K562 (cell line): ENCODE data around the gene KLF2. TPM values are rescaled to one million over a fixed set of nuclear protein-coding genes. Genes with fewer than 3 reads are reported as not detected.

ENCODE experiments used
- ATAC-seq: fragments of 200-7000 bp; cut with Tn5 transposase; 3 replicates; pipeline ENCODE4 v1.9.1; 2020; ENCODE audit warnings: moderate library complexity
- BruUV-seq: library from RNA; stranded (reverse); fragments of 400-500 nt; replicated peaks from 2 replicates; lab custom pipeline; 2021; lab: Mats Ljungman, UMichigan
- CTCF ChIA-PET: fragments of 300-600 bp; formaldehyde crosslinking; extraction: SDS; loops from one replicate; lab custom pipeline; 2021; ENCODE audit warnings: low intra/inter-chr PET ratio; lab: Yijun Ruan, JAX
- POLR2A ChIA-PET: fragments of 300-600, 350-650 bp; sonication (Branson Sonifier 250); formaldehyde crosslinking; extraction: SDS; loops from one replicate; lab custom pipeline; 2021; ENCODE audit warnings: antibody characterized with exemption, inconsistent platforms; lab: Yijun Ruan, JAX
- DNase-seq, 4 experiments: peaks; one replicate each; pipeline versions ENCODE4 v3.0.0 to v3.0.0-alpha.2; 2011 to 2018; ENCODE audit warnings: low spot score in 3 of 4, mixed read lengths in 3 of 4; ENCODE audit errors: extremely low read depth in 1 of 4
- FAIRE-seq: peaks from 2 replicates; lab custom pipeline; 2011; peaks lifted over from hg19 to GRCh38; lab: Jason Lieb, UNC
- H2AFZ ChIP-seq: 2 replicates; pipeline ENCODE4 v1.6.0; 2011; ENCODE audit warnings: low read depth, low read length, control low read depth, inconsistent platforms
- H3K27ac ChIP-seq: fragments of 200-600 bp; 3 replicates; pipeline ENCODE4 v1.8.0; 2011; ENCODE audit warnings: low read depth, mild to moderate bottlenecking, control low read depth, inconsistent platforms, low read length, moderate library complexity, mixed read lengths; ENCODE audit errors: extremely low read depth
- H3K27me3 ChIP-seq, 2 experiments: fragments of 300-600 bp in 1 of 2; 2 replicates in 1 of 2; 3 replicates in 1 of 2; pipeline versions ENCODE4 v1.6.0 to v1.8.0; 2011; ENCODE audit warnings: inconsistent platforms in 2 of 2, low read length in 2 of 2, mild to moderate bottlenecking in 1 of 2, mixed read lengths in 1 of 2, moderate library complexity in 1 of 2; ENCODE audit not compliant: control insufficient read depth in 2 of 2, insufficient read depth in 2 of 2
- H3K36me3 ChIP-seq: fragments of 300-600 bp; 3 replicates; pipeline ENCODE4 v1.8.0; 2011; ENCODE audit warnings: mild to moderate bottlenecking, low read length, inconsistent platforms; ENCODE audit not compliant: control insufficient read depth, insufficient read depth
- H3K4me1 ChIP-seq, 2 experiments: fragments of 200-600 bp in 1 of 2; replicated peaks in 1 of 2; 2 replicates in 1 of 2; 3 replicates in 1 of 2; pipeline versions ENCODE4 v1.5.1 to v1.8.0; 2011; ENCODE audit warnings: inconsistent platforms in 2 of 2, low read length in 2 of 2, mild to moderate bottlenecking in 1 of 2, mixed read lengths in 1 of 2, moderate library complexity in 1 of 2; ENCODE audit not compliant: control insufficient read depth in 2 of 2, insufficient read depth in 2 of 2
- H3K4me2 ChIP-seq: 2 replicates; pipeline ENCODE4 v1.6.1; 2011; ENCODE audit warnings: low read length, control low read depth, inconsistent platforms, mixed read lengths; ENCODE audit not compliant: insufficient read depth
- H3K4me3 ChIP-seq: fragments of 200-600 bp; sonication (generic), shearing (Covaris generic); 2 replicates; pipeline ENCODE4 v1.5.1; 2016; ENCODE audit warnings: control low read depth, inconsistent platforms
- H3K79me2 ChIP-seq: fragments of 200-600 bp; 3 replicates; pipeline ENCODE4 v1.8.0; 2011; ENCODE audit warnings: low read length, inconsistent platforms; ENCODE audit not compliant: control insufficient read depth, insufficient read depth
- H3K9ac ChIP-seq, 2 experiments: 2 replicates each; pipeline versions ENCODE4 v1.6.0 to v1.6.1; 2011; ENCODE audit warnings: low read depth in 2 of 2, low read length in 2 of 2, control low read depth in 1 of 2, inconsistent platforms in 1 of 2, mild to moderate bottlenecking in 1 of 2, mixed read lengths in 1 of 2; ENCODE audit not compliant: insufficient read depth in 1 of 2
- H3K9me1 ChIP-seq: one replicate; pipeline ENCODE4 v1.6.0; 2011; ENCODE audit warnings: inconsistent platforms, mild to moderate bottlenecking, low read length, moderate library complexity; ENCODE audit not compliant: control insufficient read depth, insufficient read depth
- H3K9me3 ChIP-seq: replicated peaks from 2 replicates; pipeline ENCODE4 v1.5.1; 2011; ENCODE audit warnings: low read depth, low read length, inconsistent platforms; ENCODE audit not compliant: control insufficient read depth, insufficient read depth
- H4K20me1 ChIP-seq: replicated peaks from 2 replicates; pipeline ENCODE4 v1.6.1; 2011; ENCODE audit warnings: low read length, inconsistent platforms, mixed read lengths; ENCODE audit not compliant: control insufficient read depth, insufficient read depth
- CCAR2 ChIP-seq: fragments of 200-400 bp; formaldehyde crosslinking; IDR thresholded peaks from 2 replicates; pipeline ENCODE4 v1.6.1; 2017; ENCODE audit warnings: mild to moderate bottlenecking, low read depth, low read length
- CEBPB ChIP-seq: fragments of 450-650 bp; IDR thresholded peaks from 2 replicates; pipeline ENCODE4 v1.6.1; 2016; ENCODE audit warnings: missing genetic modification characterization, missing compliant biosample characterization
- CEBPG ChIP-seq, 3 experiments: fragments of 200-800 bp in 1 of 3; sonication (Bioruptor generic) in 1 of 3; sonication (generic) in 1 of 3; formaldehyde crosslinking in 1 of 3; IDR thresholded peaks in 2 of 3; conservative IDR thresholded peaks in 1 of 3; 2 replicates each; pipeline versions ENCODE4 v1.6.1 to v1.8.0; 2016 to 2022; ENCODE audit warnings: missing compliant biosample characterization in 2 of 3, missing genetic modification characterization in 2 of 3, mild to moderate bottlenecking in 1 of 3, missing genetic modification reagents in 1 of 3
- EGR1 ChIP-seq: fragments of 450-650 bp; conservative IDR thresholded peaks from 2 replicates; pipeline ENCODE4 v1.6.1; 2017; ENCODE audit warnings: mild to moderate bottlenecking
- WGBS: fragments of 100-300 bp; shearing (Covaris generic); methylation state at CpG from one replicate; pipeline ENCODE4 v1.1.6; 2016; ENCODE audit warnings: low coverage, mixed read lengths; ENCODE audit not compliant: insufficient coverage; ENCODE audit errors: missing lambda C conversion rate; 5-methylcytosine and 5-hydroxymethylcytosine counted together
- in situ Hi-C: fragments of 300-500 bp; cut with MboI; formaldehyde crosslinking; loops from 4 replicates; pipeline ENCODE4 v1.15.0; 2018; ENCODE audit warnings: inconsistent platforms, mixed read lengths
- intact Hi-C: fragments of 100-400 bp; cut with micrococcal nuclease; formaldehyde crosslinking; loops from 2 replicates; pipeline ENCODE4 v1.14.2; 2022
- polyA plus RNA-seq, 8 experiments: library from polyadenylated mRNA; depleted of rRNA in 4 of 8; stranded (reverse) in 5 of 8; unstranded in 3 of 8; fragments of >200 nt; fragmentation: Nextera tagmentation in 2 of 8; fragmentation: Illumina TruSeq in 1 of 8; extraction: Ambion mirVana in 2 of 8; extraction: Trizol in 1 of 8; gene quantifications; 2 replicates each; pipeline versions ENCODE4 v1.2.1 to v1.2.3, GENCODE V29; 2011 to 2014; ENCODE audit warnings: inconsistent platforms in 1 of 8, missing spikeins in 1 of 8
- total RNA-seq, 7 experiments: library from RNA; depleted of rRNA in 6 of 7; stranded (reverse); fragments of >200 nt in 6 of 7; fragmentation: Illumina TruSeq in 2 of 7; extraction: Trizol in 2 of 7; gene quantifications; 2 replicates each; pipeline versions ENCODE4 v1.2.1 to v1.2.3, GENCODE V29; 2011 to 2021; ENCODE audit warnings: low replicate concordance in 1 of 7

KLF2 gene
- total and polyA plus RNA-seq, 9 of the 15 experiments (the other 6 are each of a cell fraction or from before 2014, with no cell fraction given), result 0.07 to 0.71 TPM; not detected in 7

DNA sequence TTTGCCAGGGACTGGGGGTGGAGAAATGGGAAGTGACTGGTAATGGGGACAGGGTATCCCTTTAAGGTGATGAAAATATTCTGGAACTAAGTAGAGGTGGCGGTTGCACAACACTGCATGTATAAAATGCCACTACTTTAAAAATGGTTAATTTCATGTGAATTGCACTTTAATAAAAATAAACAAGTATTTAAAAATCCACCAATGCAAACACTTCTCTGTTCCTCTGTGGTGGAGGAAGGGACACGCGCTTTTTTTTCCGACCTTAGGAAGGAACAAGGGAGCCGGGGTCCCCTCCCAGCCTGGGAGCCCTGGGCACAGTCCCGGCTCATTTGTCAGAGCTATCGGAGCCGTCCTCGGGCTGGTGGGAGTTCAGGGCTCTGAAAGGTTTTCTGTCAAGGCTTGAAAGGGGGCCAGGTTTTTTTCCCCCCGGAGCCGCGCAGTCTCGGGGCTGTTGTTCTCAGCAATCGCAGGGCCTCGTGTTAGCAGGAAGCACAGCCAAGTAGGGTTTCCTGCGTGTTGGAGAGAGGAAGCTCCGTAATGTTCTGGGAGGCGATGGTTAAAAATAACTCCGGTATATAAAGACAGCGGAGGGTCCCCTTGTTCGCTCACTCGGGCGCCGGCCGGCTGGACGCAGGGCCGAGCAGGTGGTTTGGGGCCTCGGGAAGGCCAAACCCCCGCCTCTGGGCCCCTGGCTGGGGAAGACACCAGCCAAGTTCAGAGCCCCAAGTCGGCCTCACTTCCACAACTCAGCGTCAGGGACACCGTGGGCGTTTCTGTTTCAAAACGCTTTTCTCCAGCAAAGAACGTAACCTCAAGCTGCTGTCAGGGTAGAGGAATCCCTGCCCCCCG lies 41.2 kb upstream of the KLF2 start:
- DNase-seq (no peak), FAIRE-seq (no peak), ATAC-seq (no peak; the same call in 2 of the 3 replicates)
- no peak overlapping the region for H3K4me2 ChIP-seq
- intact Hi-C loops (no loop called here), in situ Hi-C loops (no loop called here)
- peak overlapping the region in 1 of 2 experiments; percentile 48; a peak in 1 of 4 replicates for H3K9ac ChIP-seq
- no peak overlapping the region for H3K27ac ChIP-seq
- WGBS, result 11% methylated on average over 30 of the region's 36 CpGs
- TF ChIP-seq CCAR2 (no peak), EGR1 (peak; percentile 33; the same call in 1 of the 2 replicates), CEBPB (peak; percentile 50), CEBPG (CRISPR knock-in tag; IDR thresholded peaks at IDR 0.05) (no peak), CEBPG (tag; conservative IDR thresholded peaks at IDR 0.05 in 1 of 2, IDR thresholded peaks at IDR 0.05 in 1 of 2) (peak in 1 of 2 experiments; percentile 51; a peak in 2 of 4 replicates)
- H3K9me3 ChIP-seq, result no peaks in the 10 kb centered on the region
- peaks cover 0 to 11% of the 10 kb centered on the region in 2 experiments; a peak in 1 of 5 replicates for H3K4me1 ChIP-seq
- BruUV-seq, result no TSS peak
- peaks cover 7% of the 10 kb centered on the region; the same call in 1 of the 2 replicates for H4K20me1 ChIP-seq
- H2AFZ ChIP-seq, result no peak overlapping the region
- H3K79me2 ChIP-seq, result no peaks in the 10 kb centered on the region
- no peak overlapping the region for H3K4me3 ChIP-seq
- ChIA-PET POLR2A (interaction anchor here (0.6 to 0.7 kb wide), 2 partner anchors 27 to 377 kb away, joined by 3 to 5 read pairs; partner anchors contain the start of gene TMEM38A), CTCF (no interaction called here)
- H3K36me3 ChIP-seq, result no peaks in the 10 kb centered on the region
- H3K27me3 ChIP-seq, result peaks cover 31 to 57% of the 10 kb centered on the region in 2 experiments; a peak in 4 of 5 replicates
- H3K9me1 ChIP-seq, result no peaks in the 10 kb centered on the region
